NOMO-1 (cell line): Measurements from ENCODE around the gene SGMS1.
"Not testable (repeated sequence)": the region's sequence is repeated elsewhere in the genome, so short reads cannot be mapped to it uniquely, and the experiment has no call there.

Experiments
- DNase-seq, 2 experiments: peaks; one replicate each; lab custom pipeline; 2025; ENCODE audit not compliant: unreplicated experiment in 2 of 2; lab: John Stamatoyannopoulos, UW

The SGMS1 gene

GRCh38 chr10:50561816-50562215 is 61.9 kb downstream of the SGMS1 start:
- DNase-seq = no peak

DNA sequence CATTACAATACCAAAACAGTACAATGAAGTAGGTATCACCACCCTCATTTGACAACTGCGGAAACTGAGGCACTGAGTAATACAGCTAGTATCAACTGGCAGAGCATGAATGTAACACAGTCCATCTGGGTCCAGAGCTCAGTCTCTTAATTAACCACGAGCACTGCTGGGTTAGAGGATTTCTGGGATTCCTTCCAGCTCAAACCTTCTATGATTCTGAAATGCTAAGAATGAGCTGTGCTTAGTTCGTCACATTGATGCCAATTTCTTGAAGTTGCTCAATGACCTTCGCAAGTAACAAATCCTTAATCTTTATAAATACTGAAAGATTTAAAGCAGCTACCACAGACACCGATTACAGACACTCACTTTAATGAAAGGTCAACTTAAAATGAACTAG is 62.5 kb downstream of the SGMS1 start:
- DNase-seq = no peak

- no peak for DNase-seq
These were observed 63.4 kb downstream of the SGMS1 start for GRCh38 chr10:50560370-50560769.

DNA sequence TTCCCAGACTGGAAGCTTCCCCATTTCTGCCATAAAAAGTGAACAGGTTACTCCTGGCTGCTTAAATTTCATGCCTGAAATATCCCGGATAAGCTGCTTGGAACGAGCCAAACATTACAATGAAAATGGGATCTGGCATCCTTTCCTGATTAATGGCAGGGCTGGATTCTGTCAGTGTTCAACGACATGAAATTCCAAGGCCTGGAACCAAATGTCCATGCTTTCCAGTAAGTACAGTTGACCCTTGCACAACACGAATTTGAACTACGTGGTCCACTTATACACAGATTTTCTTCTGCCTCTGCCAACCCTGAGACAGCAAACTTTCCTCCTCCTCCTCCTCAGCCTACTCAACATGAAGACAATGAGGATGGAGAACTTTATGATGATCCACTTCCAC is 65.4 kb downstream of the SGMS1 start:
- DNase-seq = no peak

DNA sequence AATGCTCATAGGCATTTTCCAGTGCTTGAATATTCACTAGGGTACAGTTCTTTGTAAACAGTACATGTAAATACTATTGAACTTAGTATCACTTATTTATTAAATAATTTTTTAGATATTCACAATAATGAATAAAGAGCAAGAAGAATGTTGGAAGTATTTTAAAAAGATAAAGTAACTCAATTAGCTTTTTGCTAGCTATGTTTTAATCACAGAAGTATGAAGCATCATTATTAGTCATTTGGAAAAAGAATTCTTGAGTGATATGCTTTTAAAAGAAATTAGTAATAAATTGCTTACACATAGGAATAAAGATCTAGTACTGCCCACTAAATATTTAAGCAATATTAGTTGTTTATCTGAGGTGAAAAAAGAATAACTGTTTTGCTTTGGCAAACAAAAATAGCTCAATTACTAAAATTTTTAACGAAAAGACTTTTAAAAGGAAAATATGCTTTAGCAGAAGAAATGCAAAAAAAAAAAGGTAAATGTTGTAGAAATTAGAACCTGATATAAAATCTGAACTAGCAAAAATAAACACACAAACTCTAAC is 66.5 kb downstream of the SGMS1 start:
- no peak for DNase-seq

- DNase-seq = no peak
These were observed 67.3 kb downstream of the SGMS1 start for GRCh38 chr10:50556237-50557120.

GRCh38 chr10:50554995-50555568 is 68.7 kb downstream of the SGMS1 start:
- DNase-seq = no peak

- DNase-seq = no peak
These were observed 69.3 kb downstream of the SGMS1 start for GRCh38 chr10:50554376-50554994.

GRCh38 chr10:50552771-50553535 is 70.8 kb downstream of the SGMS1 start:
- DNase-seq = no peak

GRCh38 chr10:50552308-50552707 is 71.4 kb downstream of the SGMS1 start:
- no peak for DNase-seq

- no peak for DNase-seq
These were observed 71.9 kb downstream of the SGMS1 start for GRCh38 chr10:50551894-50552293.

GRCh38 chr10:50550291-50550839 is 73.4 kb downstream of the SGMS1 start:
- DNase-seq = no peak

GRCh38 chr10:50549186-50549585 is 74.6 kb downstream of the SGMS1 start:
- not testable (repeated sequence) for DNase-seq

DNA sequence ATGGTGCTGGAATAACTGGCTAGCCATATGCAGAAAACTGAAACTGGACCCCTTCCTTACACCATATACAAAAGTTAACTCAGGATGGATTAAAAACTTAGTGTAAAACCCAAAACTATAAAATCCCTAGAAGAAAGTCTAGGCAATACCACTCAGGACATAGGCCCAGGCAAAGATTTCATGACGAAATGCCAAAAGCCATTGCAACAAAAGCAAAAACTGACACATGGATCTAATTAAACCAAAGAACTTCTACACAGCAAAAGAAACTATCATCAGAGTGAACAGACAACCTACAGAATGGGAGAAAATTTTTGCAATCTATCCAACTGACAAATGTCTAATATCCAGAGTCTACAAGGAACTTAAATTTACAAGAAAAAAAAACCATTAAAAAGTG is 75.3 kb downstream of the SGMS1 start:
- DNase-seq = not testable (repeated sequence)

- not testable (repeated sequence) for DNase-seq
These were observed 77.5 kb downstream of the SGMS1 start for GRCh38 chr10:50546287-50546686.

- no peak for DNase-seq
These were observed 77.9 kb downstream of the SGMS1 start for GRCh38 chr10:50545846-50546245.

- DNase-seq = no peak
These were observed 78.8 kb downstream of the SGMS1 start for GRCh38 chr10:50544857-50545429.

GRCh38 chr10:50544095-50544856 is 79.5 kb downstream of the SGMS1 start:
- no peak for DNase-seq

DNA sequence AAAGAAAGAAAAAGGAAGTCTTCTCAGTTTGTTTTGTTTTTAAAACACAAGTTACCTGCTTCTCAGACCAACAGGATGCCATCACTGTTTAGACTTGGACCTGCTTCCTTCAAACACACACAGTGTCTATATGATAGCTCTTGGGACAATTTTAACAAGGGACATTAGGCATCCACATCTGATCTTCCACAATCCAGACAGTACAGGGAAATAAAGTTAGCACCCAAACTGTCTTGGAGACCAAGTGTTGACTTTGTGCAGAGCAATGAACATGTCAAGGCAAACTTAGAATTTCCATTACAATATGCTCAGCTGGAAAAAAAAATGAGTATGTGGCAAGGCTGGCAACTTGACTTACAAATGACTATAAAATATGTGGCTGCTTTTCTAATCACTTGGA is 80.9 kb downstream of the SGMS1 start:
- DNase-seq = no peak
